H1 (cell line): ENCODE measurements around the gene MEX3D. TPM values are rescaled to one million over a fixed set of nuclear protein-coding genes. Genes with fewer than 3 reads are reported as not detected.

Experiments used
- ASH2L ChIP-seq: fragments of 200-600, 300-600 bp; sonication (generic); IDR thresholded peaks from one replicate; pipeline ENCODE4 v1.7.1; 2017; ENCODE audit warnings: low read length
- ATF2 ChIP-seq: IDR thresholded peaks from 2 replicates; pipeline ENCODE4 v1.6.1; 2012; ENCODE audit warnings: low read length, inconsistent platforms
- BRCA1 ChIP-seq: IDR thresholded peaks from 2 replicates; pipeline ENCODE4 v1.6.1; 2012; ENCODE audit warnings: low read depth, low read length, improper control_type of control experiment
- CHD2 ChIP-seq: IDR thresholded peaks from 2 replicates; pipeline ENCODE4 v1.6.1; 2012; ENCODE audit warnings: low read length, improper control_type of control experiment
- EGR1 ChIP-seq: IDR thresholded peaks from 2 replicates; pipeline ENCODE4 v1.6.1; 2011; ENCODE audit warnings: low read depth, low read length, borderline replicate concordance
- HDAC2 ChIP-seq, 2 experiments: fragments of 300-600 bp in 1 of 2; sonication (generic) in 1 of 2; IDR thresholded peaks; 2 replicates each; pipeline ENCODE4 v1.6.1; 2011 to 2012; ENCODE audit warnings: low read depth in 2 of 2, low read length in 2 of 2, mild to moderate bottlenecking in 2 of 2, moderate library complexity in 2 of 2, borderline replicate concordance in 1 of 2, inconsistent platforms in 1 of 2
- JUND ChIP-seq: IDR thresholded peaks from 2 replicates; pipeline ENCODE4 v1.6.1; 2011; ENCODE audit warnings: mild to moderate bottlenecking, improper control_type of control experiment, low read length
- KDM1A ChIP-seq: fragments of 200-600, 300-600 bp; sonication (generic); IDR thresholded peaks from 2 replicates; pipeline ENCODE4 v1.7.1; 2016; ENCODE audit warnings: mild to moderate bottlenecking, low read length, borderline replicate concordance
- KDM4A ChIP-seq: IDR thresholded peaks from one replicate; pipeline ENCODE4 v1.7.1; 2012; ENCODE audit warnings: low read depth, mild to moderate bottlenecking, moderate library complexity, low read length, inconsistent platforms; ENCODE audit not compliant: severe bottlenecking
- MAFK ChIP-seq: IDR thresholded peaks from 2 replicates; pipeline ENCODE4 v1.6.1; 2012; ENCODE audit warnings: low read depth, mild to moderate bottlenecking, improper control_type of control experiment, low read length
- PHF8 ChIP-seq: fragments of 200-600 bp; sonication (generic); conservative IDR thresholded peaks from 2 replicates; pipeline ENCODE4 v1.7.1; 2012; ENCODE audit warnings: low read depth, mild to moderate bottlenecking, inconsistent platforms, low read length, moderate library complexity
- POLR2A ChIP-seq, 2 experiments: IDR thresholded peaks; 1 replicate in 1 of 2; 2 replicates in 1 of 2; pipeline ENCODE4 v1.6.1; 2011; ENCODE audit warnings: low read depth in 2 of 2, low read length in 2 of 2, mild to moderate bottlenecking in 2 of 2; ENCODE audit errors: control extremely low read depth in 1 of 2
- POLR2AphosphoS5 ChIP-seq: IDR thresholded peaks from 2 replicates; pipeline ENCODE4 v1.6.1; 2011; ENCODE audit warnings: low read depth, low read length
- RBBP5 ChIP-seq: IDR thresholded peaks from 2 replicates; pipeline ENCODE4 v1.7.1; 2012; ENCODE audit warnings: low read depth, mild to moderate bottlenecking, inconsistent platforms, low read length, moderate library complexity, borderline replicate concordance
- RFX5 ChIP-seq: IDR thresholded peaks from 2 replicates; pipeline ENCODE4 v1.6.1; 2011; ENCODE audit warnings: low read depth, low read length, improper control_type of control experiment, borderline replicate concordance
- SIN3A ChIP-seq, 2 experiments: IDR thresholded peaks in 1 of 2; conservative IDR thresholded peaks in 1 of 2; 2 replicates each; pipeline ENCODE4 v1.6.1; 2011 to 2012; ENCODE audit warnings: low read length in 2 of 2, improper control_type of control experiment in 1 of 2, low read depth in 1 of 2, mild to moderate bottlenecking in 1 of 2
- SP2 ChIP-seq: IDR thresholded peaks from 2 replicates; pipeline ENCODE4 v1.6.1; 2012; ENCODE audit warnings: mild to moderate bottlenecking, low read length, inconsistent platforms
- SP4 ChIP-seq: IDR thresholded peaks from 2 replicates; pipeline ENCODE4 v1.6.1; 2012; ENCODE audit warnings: low read length, inconsistent platforms
- TAF1 ChIP-seq: IDR thresholded peaks from 2 replicates; pipeline ENCODE4 v1.6.1; 2011; ENCODE audit warnings: mild to moderate bottlenecking, low read depth, low read length
- TAF7 ChIP-seq: optimal IDR thresholded peaks from 2 replicates; pipeline ENCODE3; 2011; ENCODE audit warnings: low read depth, mild to moderate bottlenecking, inconsistent platforms, low read length, moderate library complexity, borderline replicate concordance
- TBP ChIP-seq: IDR thresholded peaks from 2 replicates; pipeline ENCODE4 v1.6.1; 2011; ENCODE audit warnings: low read depth, low read length, improper control_type of control experiment
- TEAD4 ChIP-seq: IDR thresholded peaks from 2 replicates; pipeline ENCODE4 v1.6.1; 2012; ENCODE audit warnings: low read depth, low read length, inconsistent platforms, mixed read lengths
- USF2 ChIP-seq: IDR thresholded peaks from 2 replicates; pipeline ENCODE4 v1.6.1; 2011; ENCODE audit warnings: low read length, improper control_type of control experiment
- polyA plus RNA-seq, 7 experiments: library from polyadenylated mRNA; depleted of rRNA in 3 of 7; stranded (reverse) in 5 of 7; unstranded in 2 of 7; fragments of >200 nt in 5 of 7; fragments of 200-250 nt in 2 of 7; gene quantifications; 1 replicate in 5 of 7; 2 replicates in 1 of 7; 4 replicates in 1 of 7; pipeline versions ENCODE4 v1.2.1 to v1.2.3, GENCODE V29; 2011 to 2013; ENCODE audit warnings: missing spikeins in 2 of 7, mixed read lengths in 2 of 7
- total RNA-seq: library from RNA; stranded (reverse); fragmentation: NEBNext Ultra II Directional; extraction: Animal tissue kit (Norgen Biotek cat#: 25700); gene quantifications from 2 replicates; pipeline ENCODE4 v1.2.1, GENCODE V29; 2021

MEX3D gene
- total and polyA plus RNA-seq, 2 of the 8 experiments (the other 6 are each of a cell fraction or from before 2014, with no cell fraction given) = 20.8 to 78.8 TPM

GRCh38 chr19:1507763-1508506 lies 60.2 kb downstream of the MEX3D start (continued):
- no peak for TF ChIP-seq EGR1
- TF ChIP-seq TEAD4 = no peak
- TF ChIP-seq MAFK = no peak
- peak; percentile 85 for TF ChIP-seq CHD2
- no peak for TF ChIP-seq POLR2AphosphoS5
- no peak for TF ChIP-seq TAF1
- no peak for TF ChIP-seq JUND
- no peak for TF ChIP-seq BRCA1
- TF ChIP-seq PHF8 = 0 out of 2 replicates have a peak, but pooled peaks have one; percentile 47
- peak; percentile 80 for TF ChIP-seq SP2
- TF ChIP-seq HDAC2 (IDR thresholded peaks at IDR 0.05; ENCODE audit: borderline replicate concordance in 1 of 2, low read depth in 2 of 2, low read length in 2 of 2) = no peak
- no peak for TF ChIP-seq USF2
- peak; percentile 75; the same call in 1 of the 2 replicates for TF ChIP-seq SP4
- TF ChIP-seq TBP = no peak
- peak; percentile 46 for TF ChIP-seq ASH2L
- TF ChIP-seq KDM4A = peak; percentile 61
- TF ChIP-seq TAF7 = no peak
- TF ChIP-seq SIN3A (conservative IDR thresholded peaks at IDR 0.05 in 1 of 2, IDR thresholded peaks at IDR 0.05 in 1 of 2; ENCODE audit: low read depth in 1 of 2, low read length in 2 of 2) = peak in 1 of 2 experiments; percentile 72; a peak in 2 of 4 replicates
- TF ChIP-seq ATF2 = no peak
- TF ChIP-seq KDM1A = no peak
- no peak for TF ChIP-seq RBBP5
- TF ChIP-seq RFX5 = no peak
- TF ChIP-seq POLR2A (IDR thresholded peaks at IDR 0.05; ENCODE audit: control extremely low read depth in 1 of 2, low read depth in 2 of 2, low read length in 2 of 2) = no peak
